ENCODE measurements around the gene BHLHE40.

Gene BHLHE40

DNA sequence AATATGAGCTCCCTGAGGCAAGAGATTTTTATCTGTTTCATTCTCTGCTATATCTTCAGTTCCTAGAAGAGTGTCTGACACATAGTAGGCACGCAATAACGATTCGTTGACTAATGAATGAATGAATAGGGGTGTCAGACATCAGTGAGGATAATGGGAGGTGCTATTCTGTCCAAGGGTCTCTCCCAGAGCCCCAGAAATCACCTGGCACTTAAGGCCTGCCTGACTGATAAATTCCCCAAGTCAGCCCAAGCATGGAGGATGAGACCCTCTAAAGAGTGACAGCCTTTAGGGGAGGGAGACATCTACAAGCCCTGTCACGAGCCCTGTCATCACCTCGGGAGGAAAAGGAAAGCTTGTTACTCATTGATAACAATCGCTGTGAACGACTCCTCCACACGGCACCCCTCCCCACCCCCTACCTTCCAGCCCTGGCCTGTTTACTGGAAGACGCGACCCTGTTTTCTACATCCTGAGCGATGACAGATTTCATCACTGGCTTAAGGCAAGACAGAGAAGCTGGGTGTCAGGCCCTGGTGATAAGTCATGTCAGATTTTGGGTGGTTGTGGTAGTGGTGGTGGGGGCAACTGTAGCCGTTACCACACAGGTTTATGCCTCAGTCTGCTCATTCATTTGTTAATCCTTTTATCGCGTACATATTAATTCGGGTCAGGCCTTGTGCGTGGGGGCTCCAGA is 23.1 kb downstream of the BHLHE40 start:
- TF ChIP-seq EGR1 (IDR thresholded peaks at IDR 0.05) (no peak), YY1 (IDR thresholded peaks at IDR 0.05; ENCODE audit: low read depth) (no peak), CREB1 (IDR thresholded peaks at IDR 0.05; ENCODE audit: low read depth) (no peak), NFIC (IDR thresholded peaks at IDR 0.05) (no peak), ZBTB7A (IDR thresholded peaks at IDR 0.05; ENCODE audit: low read depth) (no peak), RAD21 (IDR thresholded peaks at IDR 0.05; ENCODE audit: low read depth) (no peak)
- TF ChIP-seq, protein P1, sequence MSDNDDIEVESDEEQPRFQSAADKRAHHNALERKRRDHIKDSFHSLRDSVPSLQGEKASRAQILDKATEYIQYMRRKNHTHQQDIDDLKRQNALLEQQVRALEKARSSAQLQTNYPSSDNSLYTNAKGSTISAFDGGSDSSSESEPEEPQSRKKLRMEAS (IDR thresholded peaks at IDR 0.05) = no peak
- TF ChIP-seq, protein P2, sequence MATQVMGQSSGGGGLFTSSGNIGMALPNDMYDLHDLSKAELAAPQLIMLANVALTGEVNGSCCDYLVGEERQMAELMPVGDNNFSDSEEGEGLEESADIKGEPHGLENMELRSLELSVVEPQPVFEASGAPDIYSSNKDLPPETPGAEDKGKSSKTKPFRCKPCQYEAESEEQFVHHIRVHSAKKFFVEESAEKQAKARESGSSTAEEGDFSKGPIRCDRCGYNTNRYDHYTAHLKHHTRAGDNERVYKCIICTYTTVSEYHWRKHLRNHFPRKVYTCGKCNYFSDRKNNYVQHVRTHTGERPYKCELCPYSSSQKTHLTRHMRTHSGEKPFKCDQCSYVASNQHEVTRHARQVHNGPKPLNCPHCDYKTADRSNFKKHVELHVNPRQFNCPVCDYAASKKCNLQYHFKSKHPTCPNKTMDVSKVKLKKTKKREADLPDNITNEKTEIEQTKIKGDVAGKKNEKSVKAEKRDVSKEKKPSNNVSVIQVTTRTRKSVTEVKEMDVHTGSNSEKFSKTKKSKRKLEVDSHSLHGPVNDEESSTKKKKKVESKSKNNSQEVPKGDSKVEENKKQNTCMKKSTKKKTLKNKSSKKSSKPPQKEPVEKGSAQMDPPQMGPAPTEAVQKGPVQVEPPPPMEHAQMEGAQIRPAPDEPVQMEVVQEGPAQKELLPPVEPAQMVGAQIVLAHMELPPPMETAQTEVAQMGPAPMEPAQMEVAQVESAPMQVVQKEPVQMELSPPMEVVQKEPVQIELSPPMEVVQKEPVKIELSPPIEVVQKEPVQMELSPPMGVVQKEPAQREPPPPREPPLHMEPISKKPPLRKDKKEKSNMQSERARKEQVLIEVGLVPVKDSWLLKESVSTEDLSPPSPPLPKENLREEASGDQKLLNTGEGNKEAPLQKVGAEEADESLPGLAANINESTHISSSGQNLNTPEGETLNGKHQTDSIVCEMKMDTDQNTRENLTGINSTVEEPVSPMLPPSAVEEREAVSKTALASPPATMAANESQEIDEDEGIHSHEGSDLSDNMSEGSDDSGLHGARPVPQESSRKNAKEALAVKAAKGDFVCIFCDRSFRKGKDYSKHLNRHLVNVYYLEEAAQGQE (IDR thresholded peaks at IDR 0.05; ENCODE audit: low read depth) = no peak

DNA sequence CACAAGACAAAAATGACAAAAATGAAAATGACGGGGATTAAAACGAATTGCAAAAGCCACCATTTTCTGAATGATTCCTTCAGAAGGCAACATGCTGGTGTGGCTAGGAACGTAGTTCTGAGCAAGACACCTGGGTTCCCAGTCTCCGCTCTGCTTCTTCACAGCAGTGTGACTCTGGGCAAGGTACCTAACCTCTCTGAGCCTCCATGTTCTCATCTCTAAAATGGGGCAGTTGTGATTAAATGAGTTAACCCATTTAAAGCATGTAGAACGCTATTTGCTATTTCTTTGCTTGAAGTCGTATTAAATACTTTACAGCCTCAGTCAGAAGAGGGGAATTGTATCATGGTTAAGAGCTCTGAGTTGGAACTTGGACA is 23.6 kb downstream of the BHLHE40 start:
- TF ChIP-seq ZBTB7A (IDR thresholded peaks at IDR 0.05; ENCODE audit: low read depth) = no peak
- no peak for TF ChIP-seq FOXM1 (IDR thresholded peaks at IDR 0.05; ENCODE audit: borderline replicate concordance, low read depth)
- TF ChIP-seq CEBPB (IDR thresholded peaks at IDR 0.05) = no peak
- no peak for TF ChIP-seq EP300 (IDR thresholded peaks at IDR 0.05; ENCODE audit: borderline replicate concordance)
- TF ChIP-seq RAD21 (IDR thresholded peaks at IDR 0.05; ENCODE audit: low read depth) = no peak
- no peak for TF ChIP-seq YY1 (IDR thresholded peaks at IDR 0.05; ENCODE audit: low read depth)
- TF ChIP-seq, protein P2 (IDR thresholded peaks at IDR 0.05; ENCODE audit: low read depth) = no peak
- TF ChIP-seq, protein P1 (IDR thresholded peaks at IDR 0.05) = no peak
- no peak for TF ChIP-seq CREB1 (IDR thresholded peaks at IDR 0.05; ENCODE audit: low read depth)
- no peak for TF ChIP-seq TEAD4 (IDR thresholded peaks at IDR 0.05)
- TF ChIP-seq NFIC (IDR thresholded peaks at IDR 0.05) = no peak
- TF ChIP-seq, protein P3, sequence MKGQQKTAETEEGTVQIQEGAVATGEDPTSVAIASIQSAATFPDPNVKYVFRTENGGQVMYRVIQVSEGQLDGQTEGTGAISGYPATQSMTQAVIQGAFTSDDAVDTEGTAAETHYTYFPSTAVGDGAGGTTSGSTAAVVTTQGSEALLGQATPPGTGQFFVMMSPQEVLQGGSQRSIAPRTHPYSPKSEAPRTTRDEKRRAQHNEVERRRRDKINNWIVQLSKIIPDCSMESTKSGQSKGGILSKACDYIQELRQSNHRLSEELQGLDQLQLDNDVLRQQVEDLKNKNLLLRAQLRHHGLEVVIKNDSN (IDR thresholded peaks at IDR 0.05) = no peak
- TF ChIP-seq TCF12 (IDR thresholded peaks at IDR 0.05; ENCODE audit: low read depth) = no peak
- no peak for TF ChIP-seq EGR1 (IDR thresholded peaks at IDR 0.05)
- no peak for TF ChIP-seq TAF1 (IDR thresholded peaks at IDR 0.05; ENCODE audit: low read depth)

DNA sequence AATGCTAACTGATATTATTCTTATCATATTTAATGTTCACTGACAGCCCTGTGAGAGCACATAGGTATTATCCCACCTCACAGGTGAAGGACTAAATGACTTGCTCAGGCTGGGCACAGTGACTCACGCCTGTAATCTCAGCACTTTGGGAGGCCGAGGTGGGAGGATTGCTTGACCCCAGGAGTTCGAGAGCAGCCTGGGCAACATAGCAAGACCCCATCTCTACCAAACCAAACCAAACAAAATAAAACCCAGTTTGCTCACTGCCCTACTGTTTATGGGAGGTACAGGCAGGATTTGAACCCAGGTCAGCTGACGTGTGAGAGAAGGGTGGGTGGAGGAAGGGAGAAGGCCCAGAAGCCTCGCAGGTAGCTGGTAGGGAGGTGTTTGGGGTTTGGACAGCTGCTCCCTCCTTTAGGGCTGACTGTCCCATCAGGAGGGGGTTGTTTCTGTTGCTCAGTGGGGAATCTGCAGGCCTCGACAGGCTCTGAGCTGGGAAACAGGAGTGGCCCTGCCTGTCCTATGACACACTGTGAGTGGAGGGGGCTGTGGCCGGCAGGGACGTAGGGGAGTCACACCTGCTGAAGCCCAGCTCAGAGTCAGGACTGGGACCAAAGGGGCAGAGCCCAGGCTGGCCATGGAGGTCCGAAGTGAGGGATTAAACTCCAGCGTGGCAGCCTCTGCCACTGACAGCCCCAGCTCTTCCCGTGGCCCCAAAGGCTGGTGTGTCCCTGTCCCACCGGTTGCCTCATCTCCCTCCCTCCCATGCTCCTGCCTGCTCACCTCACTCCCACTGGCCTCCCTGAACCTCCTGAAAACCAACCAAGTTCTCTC is 25.3 kb downstream of the BHLHE40 start:
- TF ChIP-seq CREB1 (IDR thresholded peaks at IDR 0.05; ENCODE audit: low read depth) = no peak
- TF ChIP-seq TEAD4 (IDR thresholded peaks at IDR 0.05) = no peak
- TF ChIP-seq, protein P3 (IDR thresholded peaks at IDR 0.05) = no peak
- TF ChIP-seq NFIC (IDR thresholded peaks at IDR 0.05) = no peak
- no peak for TF ChIP-seq YY1 (IDR thresholded peaks at IDR 0.05; ENCODE audit: low read depth)
- TF ChIP-seq EP300 (IDR thresholded peaks at IDR 0.05; ENCODE audit: borderline replicate concordance) = no peak
- no peak for TF ChIP-seq TAF1 (IDR thresholded peaks at IDR 0.05; ENCODE audit: low read depth)

DNA sequence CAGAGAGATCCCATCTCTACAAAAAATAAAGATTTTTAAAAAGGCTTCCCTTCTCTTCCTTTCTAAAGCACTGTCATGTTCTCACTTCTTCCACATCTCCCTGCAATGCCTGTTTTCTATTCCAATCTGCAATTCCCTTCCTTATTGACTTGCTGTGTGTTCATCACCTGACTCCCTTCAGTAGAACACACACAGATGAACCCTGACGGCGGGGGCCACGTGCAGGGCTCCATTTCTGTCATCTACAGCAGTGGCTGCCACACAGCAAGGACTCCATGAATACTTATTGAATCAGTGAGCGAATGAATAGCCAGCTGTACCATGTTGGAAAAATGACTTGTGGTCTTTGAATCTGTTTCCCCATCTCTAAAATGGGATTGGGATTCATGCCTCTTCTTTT is 26.1 kb downstream of the BHLHE40 start:
- no peak for TF ChIP-seq CEBPB (IDR thresholded peaks at IDR 0.05)
- TF ChIP-seq TAF1 (IDR thresholded peaks at IDR 0.05; ENCODE audit: low read depth) = no peak
- TF ChIP-seq, protein P2 (IDR thresholded peaks at IDR 0.05; ENCODE audit: low read depth) = no peak
- TF ChIP-seq, protein P3 (IDR thresholded peaks at IDR 0.05) = no peak
- TF ChIP-seq TCF12 (IDR thresholded peaks at IDR 0.05; ENCODE audit: low read depth) = no peak
- TF ChIP-seq, protein P1 (IDR thresholded peaks at IDR 0.05) = no peak
- TF ChIP-seq TEAD4 (IDR thresholded peaks at IDR 0.05) = no peak
- no peak for TF ChIP-seq ZBTB7A (IDR thresholded peaks at IDR 0.05; ENCODE audit: low read depth)
- no peak for TF ChIP-seq YY1 (IDR thresholded peaks at IDR 0.05; ENCODE audit: low read depth)
- no peak for TF ChIP-seq NFIC (IDR thresholded peaks at IDR 0.05)
- no peak for TF ChIP-seq EGR1 (IDR thresholded peaks at IDR 0.05)
- no peak for TF ChIP-seq FOXM1 (IDR thresholded peaks at IDR 0.05; ENCODE audit: borderline replicate concordance, low read depth)
- TF ChIP-seq CREB1 (IDR thresholded peaks at IDR 0.05; ENCODE audit: low read depth) = no peak

Data from Ishikawa (cell line).